ENCODE measurements around the gene RPL10. TPM values are rescaled to one million over a fixed set of nuclear protein-coding genes. Genes with fewer than 3 reads are reported as not detected.

RPL10 gene
- polyA plus RNA-seq = 1,000 to 10,000 TPM; 2,085 to 3,021 (median 2,819) TPM

- peak; percentile 91 to 95 (median 94) for DNase-seq
- peaks cover 8 to 25% (median 13%) of the 10 kb centered on the region in 3 donors for H3K36me3 Mint-ChIP-seq
- peak within 1 kb of the TSS; percentile 95 to 99 (median 98) for H3K4me3 Mint-ChIP-seq
- H3K4me1 Mint-ChIP-seq = peaks cover 15 to 24% of the 10 kb centered on the region in 2 donors
- H3K27me3 Mint-ChIP-seq (ENCODE audit: low read depth in 3 of 3) = peaks cover 31 to 34% (median 32%) of the 10 kb centered on the region in 3 donors
- H3K9me3 Mint-ChIP-seq = no peaks in the 10 kb centered on the region
- H3K27ac Mint-ChIP-seq = peak within 1 kb of the TSS; percentile 97 to 100 (median 99)
Observed at GRCh38 chrX:154397888-154398667, at the start of gene RPL10. RPL10 (plus strand) TSS chrX:154398377; CDS start chrX:154398520, 143 bp downstream.

- DNase-seq = peak in 2 of 3 donors; percentile 9 to 29
- Mint-ChIP-seq H3K27ac (peak overlapping the region; percentile 94 to 100 (median 100)), H3K36me3 (peaks cover 0 to 8% (median 3%) of the 10 kb centered on the region in 3 donors), H3K4me3 (peak overlapping the region; percentile 10 to 73 (median 60)), H3K9me3 (no peaks in the 10 kb centered on the region), H3K27me3 (ENCODE audit: low read depth in 3 of 3) (peaks cover 37 to 54% (median 52%) of the 10 kb centered on the region in 3 donors), H3K4me1 (peaks cover 55 to 67% of the 10 kb centered on the region in 2 donors)
Observed at GRCh38 chrX:154348646-154349358, 49.4 kb upstream of the RPL10 start.

- Mint-ChIP-seq H3K4me3 (peak overlapping the region; percentile 10 to 71 (median 54)), H3K9me3 (no peaks in the 10 kb centered on the region), H3K27me3 (ENCODE audit: low read depth in 3 of 3) (peaks cover 37 to 55% (median 53%) of the 10 kb centered on the region in 3 donors), H3K4me1 (peaks cover 55 to 72% of the 10 kb centered on the region in 2 donors), H3K36me3 (peaks cover 0 to 12% (median 3%) of the 10 kb centered on the region in 3 donors), H3K27ac (peak overlapping the region; percentile 92 to 100 (median 94))
- peak; percentile 59 to 67 (median 60) for DNase-seq
Observed at GRCh38 chrX:154349359-154349935, 48.7 kb upstream of the RPL10 start.

GRCh38 chrX:154349979-154350378 lies 48.2 kb upstream of the RPL10 start:
- Mint-ChIP-seq H3K27me3 (ENCODE audit: low read depth in 3 of 3) (peaks cover 37 to 60% (median 53%) of the 10 kb centered on the region in 3 donors), H3K9me3 (no peaks in the 10 kb centered on the region), H3K36me3 (peaks cover 0 to 12% (median 3%) of the 10 kb centered on the region in 3 donors), H3K4me1 (peaks cover 55 to 74% of the 10 kb centered on the region in 2 donors), H3K27ac (peak overlapping the region; percentile 92 to 100 (median 94)), H3K4me3 (peak overlapping the region; percentile 10 to 71 (median 60))
- peak in 2 of 3 donors; percentile 8 to 12 for DNase-seq

GRCh38 chrX:154350429-154351182 lies 47.6 kb upstream of the RPL10 start:
- Mint-ChIP-seq H3K27ac (peak overlapping the region; percentile 92 to 100 (median 94)), H3K36me3 (peaks cover 0 to 12% (median 3%) of the 10 kb centered on the region in 3 donors), H3K27me3 (ENCODE audit: low read depth in 3 of 3) (peaks cover 37 to 62% (median 57%) of the 10 kb centered on the region in 3 donors), H3K4me1 (peaks cover 55 to 78% of the 10 kb centered on the region in 2 donors), H3K9me3 (no peaks in the 10 kb centered on the region), H3K4me3 (peak overlapping the region; percentile 35 to 71 (median 60))
- DNase-seq = peak in 1 of 3 donors; percentile 22

GRCh38 chrX:154351183-154352011 lies 46.8 kb upstream of the RPL10 start:
- Mint-ChIP-seq H3K36me3 (peaks cover 0 to 12% (median 3%) of the 10 kb centered on the region in 3 donors), H3K27ac (peak overlapping the region; percentile 92 to 100 (median 94)), H3K4me3 (peak overlapping the region; percentile 40 to 71 (median 65)), H3K27me3 (ENCODE audit: low read depth in 3 of 3) (peaks cover 37 to 65% (median 62%) of the 10 kb centered on the region in 3 donors), H3K4me1 (peaks cover 59 to 86% of the 10 kb centered on the region in 2 donors), H3K9me3 (no peaks in the 10 kb centered on the region)
- peak; percentile 75 to 81 (median 75) for DNase-seq

GRCh38 chrX:154352012-154352401 lies 46.2 kb upstream of the RPL10 start:
- peak in 1 of 3 donors; percentile 30 for DNase-seq

GRCh38 chrX:154352466-154352865 lies 45.7 kb upstream of the RPL10 start:
- Mint-ChIP-seq H3K4me3 (peak overlapping the region; percentile 30 to 63 (median 48)), H3K4me1 (peaks cover 60 to 85% of the 10 kb centered on the region in 2 donors)

More at GRCh38 chrX:154352012-154352401, 46.2 kb upstream of the RPL10 start:
- Mint-ChIP-seq H3K9me3 (no peaks in the 10 kb centered on the region), H3K27me3 (ENCODE audit: low read depth in 3 of 3) (peaks cover 39 to 68% (median 65%) of the 10 kb centered on the region in 3 donors), H3K4me3 (peak overlapping the region; percentile 40 to 71 (median 63)), H3K36me3 (peaks cover 0 to 12% (median 3%) of the 10 kb centered on the region in 3 donors), H3K4me1 (peaks cover 60 to 87% of the 10 kb centered on the region in 2 donors), H3K27ac (peak overlapping the region; percentile 92 to 100 (median 94))

GRCh38 chrX:154353172-154353843 lies 44.9 kb upstream of the RPL10 start:
- Mint-ChIP-seq H3K4me3 (peak overlapping the region in 1 of 5 donors; percentile 21), H3K36me3 (peaks cover 0 to 15% (median 0%) of the 10 kb centered on the region in 3 donors), H3K4me1 (peaks cover 57 to 81% of the 10 kb centered on the region in 2 donors), H3K9me3 (no peaks in the 10 kb centered on the region), H3K27ac (peak overlapping the region; percentile 61 to 95 (median 82)), H3K27me3 (ENCODE audit: low read depth in 3 of 3) (peaks cover 38 to 66% (median 64%) of the 10 kb centered on the region in 3 donors)
- peak in 2 of 3 donors; percentile 10 to 15 for DNase-seq

More at GRCh38 chrX:154352466-154352865, 45.7 kb upstream of the RPL10 start:
- DNase-seq = peak; percentile 32 to 51 (median 47)
- Mint-ChIP-seq H3K27ac (peak overlapping the region; percentile 92 to 100 (median 94)), H3K9me3 (no peaks in the 10 kb centered on the region), H3K36me3 (peaks cover 0 to 13% (median under 1%) of the 10 kb centered on the region in 3 donors), H3K27me3 (ENCODE audit: low read depth in 3 of 3) (peaks cover 37 to 67% (median 65%) of the 10 kb centered on the region in 3 donors)

- Mint-ChIP-seq H3K27me3 (ENCODE audit: low read depth in 3 of 3) (peaks cover 38 to 68% (median 65%) of the 10 kb centered on the region in 3 donors), H3K27ac (peak overlapping the region; percentile 61 to 95 (median 76)), H3K9me3 (no peaks in the 10 kb centered on the region), H3K4me1 (peaks cover 57 to 83% of the 10 kb centered on the region in 2 donors), H3K36me3 (peaks cover 0 to 19% (median 3%) of the 10 kb centered on the region in 3 donors), H3K4me3 (peak overlapping the region in 2 of 5 donors; percentile 21)
- DNase-seq = peak in 2 of 3 donors; percentile 12 to 13
Observed at GRCh38 chrX:154354013-154354412, 44.2 kb upstream of the RPL10 start.

- Mint-ChIP-seq H3K4me3 (peak overlapping the region in 1 of 5 donors; percentile 21), H3K36me3 (peaks cover 0 to 19% (median 3%) of the 10 kb centered on the region in 3 donors), H3K4me1 (peaks cover 52 to 78% of the 10 kb centered on the region in 2 donors), H3K9me3 (no peaks in the 10 kb centered on the region), H3K27me3 (ENCODE audit: low read depth in 3 of 3) (peaks cover 33 to 67% (median 64%) of the 10 kb centered on the region in 3 donors), H3K27ac (peak overlapping the region in 5 of 6 donors; percentile 55 to 92 (median 75))
- peak in 1 of 3 donors; percentile 13 for DNase-seq
Observed at GRCh38 chrX:154354516-154354915, 43.7 kb upstream of the RPL10 start.

Measured in immature natural killer cell (primary cell).